IPS DF 6.9 (cell line): ENCODE measurements around the gene PHB1.

Experiments used
- DNase-seq: peaks from one replicate; pipeline ENCODE4 v3.0.0-alpha.2; 2013; ENCODE audit warnings: low read depth, low spot score
- H3K27ac ChIP-seq: one replicate; pipeline ENCODE4 v1.5.1; 2013; ENCODE audit warnings: low read length, control low read depth
- H3K27me3 ChIP-seq: 2 replicates; pipeline ENCODE4 v1.6.1; 2013; ENCODE audit warnings: mild to moderate bottlenecking, low read length; ENCODE audit not compliant: control insufficient read depth, insufficient read depth
- H3K36me3 ChIP-seq: 2 replicates; pipeline ENCODE4 v1.6.1; 2013; ENCODE audit warnings: low read length; ENCODE audit not compliant: control insufficient read depth, insufficient read depth
- H3K4me1 ChIP-seq: 2 replicates; pipeline ENCODE4 v1.6.1; 2013; ENCODE audit warnings: low read length; ENCODE audit not compliant: control insufficient read depth, insufficient read depth
- H3K4me3 ChIP-seq: 2 replicates; pipeline ENCODE4 v1.5.1; 2013; ENCODE audit warnings: mild to moderate bottlenecking, low read length
- H3K9me3 ChIP-seq: 2 replicates; pipeline ENCODE4 v1.6.1; 2013; ENCODE audit warnings: low read length, inconsistent platforms; ENCODE audit not compliant: control insufficient read depth, insufficient read depth
- WGBS: extraction: QIAGEN DNeasy Blood & Tissue Kit; methylation state at CpG from one replicate; pipeline ENCODE4 v1.1.7; 2013; ENCODE audit warnings: mixed read lengths, missing lambda C conversion rate; ENCODE audit not compliant: insufficient read length, insufficient coverage; 5-methylcytosine and 5-hydroxymethylcytosine counted together

PHB1 gene

DNA sequence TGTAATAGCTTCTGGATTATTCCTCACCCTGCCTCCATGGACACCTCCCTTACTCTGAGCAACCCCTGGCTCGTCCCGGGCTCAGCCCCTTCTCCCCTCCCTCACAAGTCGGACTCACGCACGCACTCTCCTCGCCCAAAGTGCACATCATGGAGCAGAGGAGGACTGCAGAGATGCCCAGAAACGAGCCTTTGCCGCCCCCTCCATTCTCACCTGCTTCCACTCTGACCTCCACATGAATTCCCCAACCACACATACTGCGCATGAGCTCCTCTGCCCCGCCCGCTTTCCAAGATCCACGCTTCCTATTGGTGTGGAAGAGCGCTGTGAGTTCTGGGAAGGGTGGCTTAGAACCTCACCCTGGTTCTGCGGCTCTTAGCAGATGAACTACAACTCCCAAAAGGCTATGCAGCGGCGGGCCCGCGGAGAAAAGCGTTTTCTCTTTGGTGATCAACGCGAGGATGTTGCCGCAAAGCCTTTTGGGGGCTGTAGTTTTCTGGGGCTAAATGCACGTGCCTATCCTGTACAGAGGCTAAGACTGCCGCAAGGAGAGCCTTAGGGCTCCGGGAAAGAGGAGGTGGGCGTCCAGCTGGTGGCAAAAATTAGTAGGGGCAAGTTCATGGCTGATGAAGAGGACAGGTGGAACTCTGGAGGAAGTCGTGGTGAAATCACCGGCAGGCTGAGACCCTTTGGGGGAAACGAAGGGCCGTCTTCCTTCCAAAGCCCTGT lies at the start of gene PHB1:
Gene PHB1, minus strand, starts transcription at position 261 of the 729 bp plus-strand sequence. CDS start 1,618 bp downstream, outside the sequence.
- H3K9me3 ChIP-seq = no peaks in the 10 kb centered on the region
- no peak within 1 kb of the TSS for H3K27ac ChIP-seq
- H3K36me3 ChIP-seq = peaks cover 13% of the 10 kb centered on the region; the same call in 1 of the 2 replicates
- H3K27me3 ChIP-seq = no peaks in the 10 kb centered on the region
- WGBS = no CpG with 5 or more reads among the region's 30 CpGs
- DNase-seq = peak; percentile 93
- H3K4me3 ChIP-seq = peak within 1 kb of the TSS; percentile 85
- H3K4me1 ChIP-seq = no peaks in the 10 kb centered on the region

DNA sequence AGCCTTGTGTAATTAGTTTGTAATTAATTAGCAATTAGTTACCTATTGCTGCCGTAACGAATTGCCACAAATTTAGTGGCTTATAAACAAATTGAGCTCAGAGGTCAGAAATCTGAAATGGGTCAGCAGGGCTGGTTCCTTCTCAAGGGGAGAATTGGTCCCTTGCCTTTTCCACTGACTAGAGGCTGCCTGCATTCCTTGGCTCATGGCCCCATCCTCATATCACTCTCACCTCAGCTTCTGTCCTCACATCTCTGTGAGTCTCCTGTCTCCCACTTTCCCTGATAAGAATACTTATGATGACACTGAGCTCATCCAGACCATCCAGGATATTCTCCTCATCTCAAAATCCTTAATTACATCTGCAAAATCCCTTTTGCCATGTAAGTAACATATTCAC lies 49.4 kb upstream of the PHB1 start:
- no peaks in the 10 kb centered on the region for H3K27me3 ChIP-seq
- no peak overlapping the region for H3K27ac ChIP-seq
- peaks cover 5% of the 10 kb centered on the region; the same call in 1 of the 2 replicates for H3K4me1 ChIP-seq
- no peaks in the 10 kb centered on the region for H3K9me3 ChIP-seq
- H3K36me3 ChIP-seq = no peaks in the 10 kb centered on the region
- no CpG with 5 or more reads among the region's 2 CpGs for WGBS
- DNase-seq = no peak
- H3K4me3 ChIP-seq = no peak overlapping the region

DNA sequence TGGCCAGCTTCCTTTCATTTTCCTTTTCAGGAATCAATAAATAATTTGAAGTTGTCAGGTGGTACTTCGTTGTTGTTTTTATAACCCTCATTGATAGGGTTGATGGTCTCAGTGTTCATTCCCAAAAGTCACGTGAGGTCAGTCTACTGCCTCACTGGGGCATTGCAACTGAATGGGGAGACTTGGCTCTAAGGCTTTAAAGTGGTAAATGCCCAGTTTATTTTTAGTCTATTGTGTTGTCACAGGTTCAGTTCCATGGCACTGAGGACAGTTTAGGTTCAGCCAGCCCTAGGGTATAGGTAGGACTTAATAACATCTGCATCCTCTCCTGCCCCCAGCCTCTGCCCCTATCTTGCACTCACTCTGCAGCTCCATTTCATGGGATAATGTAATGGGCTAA lies 46.9 kb upstream of the PHB1 start:
- Histone ChIP-seq H3K9me3 (no peaks in the 10 kb centered on the region), H3K4me1 (peaks cover 5% of the 10 kb centered on the region; the same call in 1 of the 2 replicates), H3K36me3 (no peaks in the 10 kb centered on the region), H3K4me3 (no peak overlapping the region), H3K27ac (no peak overlapping the region), H3K27me3 (no peaks in the 10 kb centered on the region)
- no CpG with 5 or more reads among the region's 2 CpGs for WGBS
- DNase-seq = no peak

DNA sequence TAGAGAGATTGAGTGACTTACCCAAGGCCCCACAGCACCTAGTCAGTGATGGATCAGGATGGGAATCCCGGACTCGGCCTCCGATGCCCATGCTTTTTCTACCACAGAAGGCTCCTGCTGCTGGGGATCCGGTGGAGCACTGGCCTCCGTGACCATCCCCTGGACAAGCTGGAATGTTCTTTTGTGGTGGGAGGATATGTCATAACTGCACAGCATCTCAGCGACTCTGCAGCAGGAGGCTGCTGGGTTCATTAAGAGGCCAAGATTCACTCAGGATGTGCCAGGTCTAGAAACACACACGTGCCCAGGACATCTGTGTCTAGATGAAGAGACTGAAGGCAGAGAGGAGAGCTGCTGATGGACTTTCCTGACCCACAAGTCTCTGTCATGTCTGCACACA lies 45.7 kb upstream of the PHB1 start:
- Histone ChIP-seq H3K27me3 (no peaks in the 10 kb centered on the region), H3K27ac (no peak overlapping the region)

DNA sequence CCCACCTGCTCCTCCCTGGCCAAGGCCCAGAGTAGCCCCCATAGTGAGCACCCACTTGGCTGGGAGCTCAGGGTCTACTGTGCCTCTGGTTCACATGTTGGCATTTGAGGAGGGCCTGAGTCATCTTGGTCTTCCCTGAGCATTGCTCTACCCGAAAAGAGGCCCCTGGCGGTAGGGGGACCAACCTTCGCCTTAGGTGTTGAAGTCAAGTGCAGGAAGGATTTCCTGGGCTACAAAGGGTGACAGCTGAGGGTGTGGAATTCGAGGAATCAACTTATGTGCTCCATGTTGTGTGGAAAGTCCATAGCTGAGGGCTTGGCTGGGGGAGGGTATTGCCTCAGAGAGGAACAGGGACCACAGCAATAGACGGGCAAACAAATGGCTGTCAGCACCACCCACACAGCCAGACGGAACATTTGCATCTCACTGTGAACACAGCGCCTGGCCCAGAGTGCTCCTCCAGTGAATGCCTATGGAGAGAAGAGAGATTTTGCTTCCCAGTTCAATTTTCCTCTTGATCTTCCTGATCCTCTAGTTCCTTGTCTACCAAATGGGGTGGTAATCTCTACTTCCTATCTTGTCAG lies 44.8 kb upstream of the PHB1 start:
- H3K27me3 ChIP-seq = no peaks in the 10 kb centered on the region
- peaks cover 8% of the 10 kb centered on the region; the same call in 1 of the 2 replicates for H3K4me1 ChIP-seq
- no peak for DNase-seq
- no peaks in the 10 kb centered on the region for H3K36me3 ChIP-seq
- H3K9me3 ChIP-seq = no peaks in the 10 kb centered on the region
- H3K4me3 ChIP-seq = no peak overlapping the region
- WGBS = no CpG with 5 or more reads among the region's 7 CpGs
- no peak overlapping the region for H3K27ac ChIP-seq

More for the DNA sequence above, 45.7 kb upstream of the PHB1 start:
- Histone ChIP-seq H3K36me3 (no peaks in the 10 kb centered on the region), H3K4me1 (peaks cover 5% of the 10 kb centered on the region; the same call in 1 of the 2 replicates), H3K9me3 (no peaks in the 10 kb centered on the region), H3K4me3 (no peak overlapping the region)
- no peak for DNase-seq
- no CpG with 5 or more reads among the region's 7 CpGs for WGBS

DNA sequence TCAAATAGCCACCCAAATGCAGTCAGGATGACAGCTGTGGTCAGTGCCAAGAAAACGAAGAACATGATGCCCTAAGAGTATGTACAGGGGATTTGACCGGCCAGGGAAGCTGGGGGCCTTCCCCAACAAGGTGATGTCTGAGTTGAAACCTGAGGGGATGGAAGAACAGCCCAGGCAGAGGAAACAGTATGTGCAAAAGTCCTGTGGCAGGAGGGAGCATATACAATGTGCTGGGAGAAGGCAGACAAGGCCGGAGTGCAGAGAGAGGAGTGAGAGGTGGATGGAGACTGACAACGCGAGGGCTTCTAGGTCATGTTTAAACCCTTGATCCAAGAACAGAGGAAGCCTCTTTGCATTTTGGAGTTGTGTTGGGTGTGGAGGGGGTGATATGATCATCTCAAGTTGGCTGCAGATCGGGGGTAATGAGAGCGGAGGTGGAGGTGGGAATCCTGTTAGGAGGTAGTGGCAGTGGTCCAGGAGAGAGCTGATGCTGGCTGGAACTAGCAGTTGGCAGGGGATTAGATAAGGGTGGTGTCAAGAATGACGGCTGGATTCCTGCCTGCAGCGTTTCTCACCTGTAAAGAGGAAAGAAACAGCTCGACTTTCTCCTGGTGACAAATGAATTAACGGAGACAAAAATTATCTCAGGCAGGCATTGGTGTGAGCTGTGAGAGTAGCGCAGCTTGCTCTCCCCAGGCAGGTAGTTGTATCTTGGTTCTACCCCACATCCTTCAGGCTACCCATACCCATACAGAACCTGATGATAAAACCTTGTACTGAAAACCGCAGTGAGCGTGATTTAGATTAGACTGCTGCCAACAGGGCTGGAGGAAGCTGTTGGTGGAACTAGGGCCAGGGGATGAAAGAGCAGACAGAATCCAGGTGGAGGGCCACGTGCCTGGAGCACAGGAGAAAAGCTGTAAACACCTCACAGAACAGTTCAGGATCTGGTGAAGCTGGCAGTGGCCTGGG lies 43.2 kb upstream of the PHB1 start:
- Histone ChIP-seq H3K36me3 (no peaks in the 10 kb centered on the region), H3K27me3 (no peaks in the 10 kb centered on the region), H3K9me3 (no peaks in the 10 kb centered on the region), H3K4me3 (no peak overlapping the region), H3K27ac (no peak overlapping the region), H3K4me1 (peaks cover 8% of the 10 kb centered on the region)
- WGBS = no CpG with 5 or more reads among the region's 15 CpGs
- no peak for DNase-seq

DNA sequence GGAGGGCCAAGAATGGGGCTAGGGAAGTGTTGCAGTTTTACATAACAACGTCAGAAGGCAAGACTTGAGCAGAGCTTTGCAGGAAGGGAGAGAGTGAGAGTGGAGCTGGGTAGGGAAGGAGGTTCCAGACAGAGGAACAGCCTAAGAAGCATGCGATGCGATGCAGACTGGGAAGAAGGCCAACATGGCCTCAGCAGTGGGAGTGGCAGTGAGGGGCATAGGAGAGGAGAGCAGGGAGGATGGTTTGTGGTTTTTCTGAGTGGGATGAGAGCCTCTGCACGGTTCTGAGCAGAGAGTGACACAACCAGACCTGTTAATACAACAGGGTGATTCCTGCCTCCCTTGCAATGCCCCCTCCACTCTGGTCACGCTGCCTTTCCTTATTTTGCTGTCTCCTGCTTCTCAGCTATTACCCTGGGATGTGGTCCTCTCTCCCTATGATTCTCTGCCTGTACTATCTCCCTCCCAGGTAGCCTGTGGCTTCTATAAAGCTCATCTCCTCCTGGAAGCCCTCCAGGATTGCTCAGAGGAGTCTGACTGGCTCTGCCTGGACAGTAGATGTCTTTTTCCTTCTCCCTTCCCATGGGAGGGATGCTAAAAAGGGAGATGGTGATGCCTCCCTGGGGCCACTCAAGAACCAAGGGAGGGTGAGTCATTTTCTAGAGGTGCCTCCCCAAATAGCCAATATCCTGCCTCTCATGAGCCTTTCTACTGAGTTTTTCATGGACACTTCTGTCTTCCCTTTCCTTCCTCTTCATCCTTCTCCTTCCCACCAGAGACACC lies 41.7 kb upstream of the PHB1 start:
- WGBS = no CpG with 5 or more reads among the region's 5 CpGs
- DNase-seq = no peak
- Histone ChIP-seq H3K4me1 (peaks cover 8% of the 10 kb centered on the region), H3K4me3 (no peak overlapping the region), H3K27me3 (no peaks in the 10 kb centered on the region), H3K9me3 (no peaks in the 10 kb centered on the region), H3K27ac (no peak overlapping the region), H3K36me3 (no peaks in the 10 kb centered on the region)

DNA sequence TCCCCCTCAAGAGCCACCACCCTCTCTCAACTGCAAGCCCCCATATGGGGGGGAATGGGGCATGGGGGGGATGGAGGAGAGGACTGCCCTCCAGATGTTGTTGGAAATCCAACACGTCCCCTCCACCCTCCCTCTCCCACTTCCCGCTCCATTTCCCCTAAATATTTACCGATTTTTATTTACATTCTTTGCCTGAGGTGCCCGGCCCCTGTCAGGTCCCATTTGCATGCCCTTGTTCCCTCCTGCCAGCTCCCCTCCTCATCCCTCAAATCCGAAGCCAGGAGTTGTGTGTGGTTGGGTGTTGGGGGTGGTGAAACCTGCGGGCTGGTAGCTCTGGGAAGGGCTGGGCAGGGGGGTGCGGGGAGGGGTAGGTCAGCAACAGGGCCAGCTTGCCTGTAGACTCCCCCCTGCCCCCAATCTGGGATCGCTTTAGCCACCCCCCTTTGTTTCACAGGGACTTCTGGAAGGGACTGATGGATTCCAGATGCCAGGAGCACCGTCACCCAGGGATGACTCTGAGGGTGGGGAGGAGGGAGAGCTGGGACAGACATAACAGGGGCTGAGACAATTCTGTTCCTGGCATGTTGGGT lies 40.7 kb upstream of the PHB1 start:
- WGBS = no CpG with 5 or more reads among the region's 9 CpGs
- H3K36me3 ChIP-seq = no peaks in the 10 kb centered on the region
- H3K27ac ChIP-seq = no peak overlapping the region
- H3K9me3 ChIP-seq = no peaks in the 10 kb centered on the region
- H3K4me3 ChIP-seq = no peak overlapping the region
- no peak for DNase-seq
- no peaks in the 10 kb centered on the region for H3K27me3 ChIP-seq
- peaks cover 8% of the 10 kb centered on the region for H3K4me1 ChIP-seq

DNA sequence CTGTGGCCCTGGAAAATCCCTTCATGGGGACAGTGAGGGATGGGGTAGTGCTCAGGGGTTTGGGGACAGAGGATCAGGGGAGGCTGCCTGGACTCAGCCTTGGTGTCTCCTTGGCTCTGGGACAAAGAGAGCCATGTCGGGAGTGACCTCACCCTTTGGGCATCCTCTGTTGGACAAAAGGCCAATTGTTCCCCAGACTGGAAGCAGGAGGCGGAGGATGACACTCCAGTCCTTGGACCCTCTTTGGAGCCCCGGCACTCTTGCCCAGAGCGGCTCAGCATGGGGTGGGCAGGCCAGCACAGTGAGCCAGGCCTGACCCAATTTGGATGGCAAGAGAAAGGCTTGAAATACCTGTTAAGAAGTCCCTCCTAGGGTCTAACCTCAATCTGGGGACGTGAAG lies 39.4 kb upstream of the PHB1 start:
- H3K4me3 ChIP-seq = no peak overlapping the region
- DNase-seq = no peak
- no CpG with 5 or more reads among the region's 5 CpGs for WGBS
- H3K27me3 ChIP-seq = no peaks in the 10 kb centered on the region
- peaks cover 3% of the 10 kb centered on the region for H3K4me1 ChIP-seq
- no peaks in the 10 kb centered on the region for H3K36me3 ChIP-seq
- H3K9me3 ChIP-seq = no peaks in the 10 kb centered on the region
- H3K27ac ChIP-seq = no peak overlapping the region
